C4-2B (cell line): ENCODE data around the gene ZC3H12C.
"Not testable (repeated sequence)": the region's sequence is repeated elsewhere in the genome, so short reads cannot be mapped to it uniquely, and the experiment has no call there.

ENCODE experiments used
- H3K27ac ChIP-seq: fragments of 450-650 bp; 2 replicates; pipeline ENCODE4 v1.5.1; 2017
- CTCF ChIP-seq: fragments of 450-650 bp; conservative IDR thresholded peaks from 2 replicates; pipeline ENCODE4 v1.5.1; 2017; ENCODE audit warnings: mild to moderate bottlenecking
- ZFX ChIP-seq: fragments of 450-650 bp; IDR thresholded peaks from 2 replicates; pipeline ENCODE4 v1.6.1; 2017

Gene ZC3H12C

GRCh38 chr11:110198031-110198729 is 105.0 kb downstream of the ZC3H12C start:
- H3K27ac ChIP-seq = no peak overlapping the region
- TF ChIP-seq CTCF (no peak), ZFX (no peak)

GRCh38 chr11:110199184-110199981 is 106.2 kb downstream of the ZC3H12C start:
- TF ChIP-seq CTCF = no peak
- TF ChIP-seq ZFX = no peak
- no peak overlapping the region for H3K27ac ChIP-seq

- H3K27ac ChIP-seq = no peak overlapping the region
- TF ChIP-seq ZFX (no peak), CTCF (no peak)
Observed at GRCh38 chr11:110200241-110200640, 107.0 kb downstream of the ZC3H12C start.

GRCh38 chr11:110200836-110201235 is 107.6 kb downstream of the ZC3H12C start:
- H3K27ac ChIP-seq = no peak overlapping the region
- TF ChIP-seq CTCF (no peak), ZFX (no peak)

GRCh38 chr11:110207123-110207522 is 113.9 kb downstream of the ZC3H12C start:
- TF ChIP-seq ZFX (no peak), CTCF (no peak)
- H3K27ac ChIP-seq = peak overlapping the region; percentile 61

- H3K27ac ChIP-seq = not testable (repeated sequence)
Observed at GRCh38 chr11:110208678-110209312, 115.6 kb downstream of the ZC3H12C start.

GRCh38 chr11:110209313-110209694 is 116.1 kb downstream of the ZC3H12C start:
- not testable (repeated sequence) for H3K27ac ChIP-seq

GRCh38 chr11:110217223-110217877 is 124.2 kb downstream of the ZC3H12C start:
- no peak for TF ChIP-seq ZFX
- TF ChIP-seq CTCF = no peak
- no peak overlapping the region for H3K27ac ChIP-seq
